ENCODE data around the gene IL17C.

The IL17C gene

DNA sequence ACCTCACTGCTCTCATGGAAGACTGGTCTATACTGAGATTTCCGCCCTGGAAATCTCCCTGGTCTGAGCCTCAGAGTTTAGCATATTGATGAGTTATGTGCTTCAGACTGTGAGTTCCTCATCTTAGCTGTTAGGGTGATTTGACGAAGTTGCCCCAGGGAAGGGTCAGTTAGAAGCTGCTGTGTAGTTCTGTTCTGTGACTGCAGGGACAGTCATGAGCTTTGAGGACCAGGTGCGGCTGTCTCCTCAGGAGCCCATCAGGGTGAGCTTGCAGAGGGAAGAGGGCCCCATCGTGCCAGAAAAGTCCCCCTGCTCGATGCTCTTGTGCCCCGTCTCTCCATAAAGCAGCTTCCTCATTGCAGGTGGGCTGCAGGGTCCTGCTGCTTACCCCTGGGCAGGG, 28.3 kb upstream of the IL17C start:
- no peak for DNase-seq (ENCODE audit: low read depth in 2 of 2)

DNA sequence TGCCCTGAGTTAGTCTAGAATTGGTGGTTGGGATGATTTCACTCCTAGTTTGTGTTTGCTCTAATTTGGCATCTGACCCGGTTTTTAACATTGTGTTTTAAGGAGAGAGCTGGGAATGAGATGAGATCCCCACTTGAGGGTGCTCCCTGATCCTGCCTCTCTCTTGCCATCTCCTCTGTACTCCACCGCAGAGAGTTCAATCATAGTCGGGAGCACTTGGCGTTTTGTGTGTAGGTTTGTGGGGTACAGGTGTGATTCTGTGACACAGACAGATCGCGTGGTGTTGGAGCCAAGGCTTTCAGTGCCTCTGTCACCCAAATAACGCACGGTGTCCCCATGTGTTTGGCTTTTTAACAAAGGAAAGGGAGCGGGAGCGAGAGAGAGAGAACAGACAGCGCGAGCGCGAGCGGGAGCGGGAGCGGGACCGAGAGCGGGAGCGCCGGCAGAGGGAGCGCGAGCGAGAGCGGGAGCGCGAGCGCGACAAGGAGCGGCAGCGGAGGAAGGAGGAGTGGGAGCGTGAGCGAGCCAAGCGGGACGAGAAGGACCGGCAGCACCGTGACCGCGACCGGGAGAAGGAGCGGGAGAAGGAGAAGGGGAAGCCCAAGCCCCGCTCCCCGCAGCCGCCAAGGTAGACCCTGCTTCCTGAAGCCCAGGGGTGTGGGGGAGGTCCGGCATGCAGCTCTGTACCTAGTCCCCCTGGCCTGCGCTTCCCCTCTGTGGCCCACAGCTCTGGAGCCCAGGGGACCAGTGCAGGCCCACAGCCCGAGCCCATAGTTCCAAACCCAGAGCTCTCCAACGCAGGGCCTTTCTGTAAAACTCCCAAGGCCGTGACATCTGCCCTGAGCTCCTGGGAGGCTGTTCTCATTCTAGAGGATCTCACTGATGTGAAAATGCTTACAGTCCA, 27.2 kb upstream of the IL17C start:
- no peak for DNase-seq (ENCODE audit: low read depth in 2 of 2)

DNA sequence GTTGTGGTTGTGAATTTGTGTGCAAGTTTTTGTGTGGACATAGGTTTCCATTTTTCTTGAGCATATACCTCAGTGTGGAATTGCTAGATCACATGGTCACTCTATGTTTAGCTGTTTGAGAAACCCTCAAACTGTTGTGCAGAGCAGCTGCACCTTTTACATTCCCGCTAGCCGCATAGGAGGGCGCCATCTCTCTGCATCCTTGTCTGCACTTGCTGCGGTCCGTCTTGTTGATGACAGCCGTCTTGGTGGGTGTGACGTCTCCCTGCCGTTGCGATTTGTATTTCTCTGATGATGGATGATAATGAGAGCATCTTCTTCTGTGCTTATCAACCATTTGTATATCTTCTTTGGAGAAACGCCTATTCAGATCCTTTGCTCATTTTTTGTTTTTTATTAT, 25.1 kb upstream of the IL17C start:
- DNase-seq (ENCODE audit: low read depth in 2 of 2) = no peak

DNA sequence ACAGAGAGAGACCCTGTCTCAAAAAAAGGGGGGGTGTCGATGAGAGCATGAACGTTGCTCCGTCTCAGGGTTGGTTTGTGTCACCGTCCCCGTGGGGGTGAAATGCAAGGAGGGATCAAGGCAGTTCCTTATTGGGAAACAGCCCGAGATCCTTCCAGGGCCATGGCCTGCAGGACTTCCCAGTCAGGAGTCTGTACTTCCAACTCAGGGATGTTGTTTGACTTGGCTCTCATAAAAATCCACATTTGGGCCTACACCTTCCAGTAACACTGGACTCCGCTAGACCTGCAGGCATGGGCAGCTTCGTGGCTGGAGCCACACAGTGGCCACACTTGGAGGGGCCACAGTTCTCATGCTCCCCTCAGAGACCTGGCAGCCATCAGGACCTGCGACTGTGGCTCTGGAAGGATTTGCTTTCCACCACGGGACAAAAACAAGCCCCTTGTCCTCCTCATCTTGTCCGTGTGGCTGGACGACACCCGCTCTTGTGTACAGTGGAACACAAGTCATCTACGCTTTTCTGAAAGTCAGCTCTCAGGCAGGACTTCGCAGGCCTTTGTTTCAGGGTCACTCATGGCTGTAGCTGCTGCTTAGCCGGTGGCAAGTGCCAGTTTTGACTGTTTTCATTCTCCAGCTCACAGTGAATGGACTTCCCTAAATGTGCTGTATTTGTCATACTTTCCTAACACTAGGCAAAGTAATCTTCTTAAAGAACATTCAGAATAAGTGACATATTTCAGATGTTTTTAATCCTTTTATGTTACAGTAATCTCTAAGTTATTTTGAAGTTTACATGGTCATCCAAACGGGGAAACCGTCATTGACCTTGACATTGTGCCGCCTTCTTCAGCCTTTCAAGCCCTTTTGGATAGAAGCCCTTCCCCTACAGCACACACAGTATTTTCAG, 24.2 kb upstream of the IL17C start:
- DNase-seq (ENCODE audit: low read depth in 2 of 2) = no peak

DNA sequence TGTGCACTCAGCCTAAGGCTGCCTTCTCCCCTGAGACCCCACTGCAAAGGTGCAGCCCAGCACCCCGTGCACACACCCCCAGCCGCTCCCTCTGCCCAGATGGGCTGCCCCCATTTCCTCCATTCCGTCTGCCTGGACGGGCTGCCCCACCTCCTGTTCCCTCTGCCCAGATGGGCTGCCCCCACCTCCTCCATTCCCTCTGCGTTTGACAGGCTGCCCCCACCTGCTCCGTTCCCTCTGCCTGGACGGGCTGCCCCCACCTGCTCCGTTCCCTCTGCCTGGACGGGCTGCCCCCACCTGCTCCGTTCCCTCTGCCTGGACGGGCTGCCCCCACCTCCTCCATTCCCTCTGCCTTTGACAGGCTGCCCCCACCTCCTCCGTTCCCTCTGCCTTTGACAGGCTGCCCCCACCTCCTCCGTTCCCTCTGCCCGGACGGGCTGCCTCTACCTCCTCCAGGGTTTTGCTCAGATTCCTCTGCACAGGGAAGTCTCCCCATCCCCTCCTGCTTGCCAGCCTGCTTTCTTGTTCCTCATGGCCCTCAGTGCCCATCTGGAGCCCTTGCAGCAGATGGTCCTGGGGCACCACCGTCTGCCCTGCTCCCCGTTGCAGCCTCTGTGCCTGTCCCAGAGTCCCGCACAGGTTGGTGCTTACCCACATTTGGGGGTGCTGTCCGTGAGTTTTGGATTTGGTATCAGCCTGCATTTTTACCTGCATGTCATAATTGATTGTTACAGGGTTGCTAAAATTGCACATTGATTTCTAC, 23.4 kb upstream of the IL17C start:
- DNase-seq (ENCODE audit: low read depth in 2 of 2) = no peak

DNA sequence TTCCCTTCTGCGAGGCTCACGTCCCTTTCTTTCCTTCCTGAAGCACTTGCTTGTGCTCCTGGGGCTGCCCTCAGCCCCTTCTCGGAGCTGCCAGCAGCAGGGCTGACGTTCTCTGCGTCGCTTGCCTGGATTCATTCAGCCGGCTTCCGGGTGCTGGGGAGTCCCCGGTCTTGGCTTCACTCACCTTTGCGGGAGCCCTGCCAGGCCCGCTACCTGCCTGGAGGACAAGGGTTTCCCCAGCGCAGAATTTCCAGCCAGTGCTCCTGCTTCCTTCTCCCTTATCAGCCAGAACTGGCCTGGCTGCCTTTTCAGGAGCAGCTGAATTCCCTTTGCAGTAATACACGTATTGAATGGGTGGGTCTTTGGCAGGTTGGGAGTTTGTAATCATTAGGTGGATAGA, 22.1 kb upstream of the IL17C start:
- no peak for DNase-seq (ENCODE audit: low read depth in 2 of 2)

DNA sequence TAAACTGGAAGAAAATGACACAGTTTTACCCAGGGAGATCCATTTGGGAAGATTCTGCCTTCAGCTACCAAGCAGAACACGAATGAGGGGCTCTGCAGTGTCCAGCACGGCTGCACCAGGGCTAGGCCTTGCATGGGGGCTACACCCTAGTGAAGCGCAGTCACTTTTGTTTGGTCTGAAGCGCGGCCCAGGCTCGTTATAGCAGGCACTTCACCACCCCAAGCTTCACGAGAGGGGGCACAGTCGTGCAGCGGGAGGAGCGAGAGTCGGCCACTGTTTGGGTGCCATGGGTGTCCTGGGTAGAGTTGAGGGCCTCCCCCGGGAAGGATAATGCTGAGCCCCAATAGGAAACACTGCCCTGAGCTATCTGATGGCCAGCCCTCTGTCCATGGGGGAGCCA, 21.6 kb upstream of the IL17C start:
- no peak for DNase-seq (ENCODE audit: low read depth in 2 of 2)

DNA sequence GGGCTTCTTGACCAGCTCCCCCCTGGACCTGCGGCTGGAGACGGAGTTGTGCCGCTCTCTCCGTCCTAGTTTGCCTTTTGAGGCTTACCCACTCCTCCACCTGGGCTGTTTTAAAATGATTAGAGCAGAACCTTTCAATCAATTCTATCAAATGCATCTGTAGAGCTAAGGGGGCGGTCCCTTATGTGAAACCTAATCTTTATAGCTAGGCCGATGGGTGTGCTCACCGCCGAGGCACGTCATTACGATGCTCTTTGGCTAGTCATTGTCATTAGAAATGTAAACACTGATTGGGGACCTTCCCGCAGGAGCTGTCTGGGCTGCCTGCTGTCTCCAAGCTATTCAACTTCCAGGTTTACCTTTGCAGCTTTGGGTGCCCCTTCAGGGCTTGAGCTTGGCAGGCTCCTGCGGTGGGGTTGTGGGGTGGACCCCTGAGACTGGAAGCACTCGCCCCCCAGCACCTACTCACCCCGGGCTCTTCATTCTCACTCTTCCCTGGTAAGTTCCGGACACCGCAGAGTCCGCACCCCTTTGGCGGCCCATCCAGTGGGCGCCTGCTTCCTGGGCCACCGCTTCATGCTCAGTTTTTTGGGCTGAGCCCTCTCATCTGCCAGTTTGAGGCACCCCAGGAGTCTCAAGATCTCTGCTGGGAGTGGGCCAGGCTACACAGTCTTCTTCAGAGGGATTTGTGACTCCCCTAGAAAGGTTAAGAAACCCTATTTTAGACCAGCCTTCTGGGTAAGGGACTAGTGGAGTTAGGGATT, 20.9 kb upstream of the IL17C start:
- DNase-seq (ENCODE audit: low read depth in 2 of 2) = no peak

DNA sequence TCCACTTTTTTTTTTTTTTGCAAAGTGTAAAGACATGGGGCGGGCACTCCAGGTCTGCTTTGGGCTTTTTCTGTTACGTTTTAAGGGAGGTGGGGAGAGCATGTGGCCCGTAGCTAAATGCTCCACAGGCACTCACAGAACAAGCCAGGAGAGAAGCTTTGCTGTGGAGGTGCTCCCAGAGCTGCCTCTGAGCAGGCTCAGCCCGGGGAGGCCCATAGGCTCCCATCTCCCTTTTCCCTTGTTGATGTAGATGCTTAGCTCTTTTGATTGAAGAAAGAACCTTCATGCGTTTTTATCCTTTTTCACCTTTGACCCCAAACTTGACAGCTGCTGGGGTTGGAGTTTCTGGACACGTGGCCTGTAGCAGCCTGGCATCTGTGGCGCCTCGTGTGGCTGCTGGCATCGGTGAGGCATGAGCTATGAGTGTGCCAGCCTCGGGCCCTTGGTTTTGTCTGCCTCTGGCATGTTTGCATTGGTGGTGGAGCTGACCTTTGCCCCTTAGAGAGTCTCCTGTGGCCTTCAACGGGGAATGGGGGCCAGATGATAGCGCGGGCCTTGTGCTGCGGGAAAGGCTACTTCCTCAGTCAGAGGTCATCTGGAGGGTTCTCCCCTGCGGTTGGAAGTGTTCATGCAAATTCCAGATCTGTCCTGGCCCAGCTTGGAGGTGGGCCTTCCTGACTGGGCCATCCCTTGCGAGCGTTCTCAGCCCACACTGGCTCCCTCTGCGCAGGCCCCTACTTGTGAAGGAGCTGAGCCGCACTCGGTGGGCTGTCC, 20.0 kb upstream of the IL17C start:
- no peak for DNase-seq (ENCODE audit: low read depth in 2 of 2)

DNA sequence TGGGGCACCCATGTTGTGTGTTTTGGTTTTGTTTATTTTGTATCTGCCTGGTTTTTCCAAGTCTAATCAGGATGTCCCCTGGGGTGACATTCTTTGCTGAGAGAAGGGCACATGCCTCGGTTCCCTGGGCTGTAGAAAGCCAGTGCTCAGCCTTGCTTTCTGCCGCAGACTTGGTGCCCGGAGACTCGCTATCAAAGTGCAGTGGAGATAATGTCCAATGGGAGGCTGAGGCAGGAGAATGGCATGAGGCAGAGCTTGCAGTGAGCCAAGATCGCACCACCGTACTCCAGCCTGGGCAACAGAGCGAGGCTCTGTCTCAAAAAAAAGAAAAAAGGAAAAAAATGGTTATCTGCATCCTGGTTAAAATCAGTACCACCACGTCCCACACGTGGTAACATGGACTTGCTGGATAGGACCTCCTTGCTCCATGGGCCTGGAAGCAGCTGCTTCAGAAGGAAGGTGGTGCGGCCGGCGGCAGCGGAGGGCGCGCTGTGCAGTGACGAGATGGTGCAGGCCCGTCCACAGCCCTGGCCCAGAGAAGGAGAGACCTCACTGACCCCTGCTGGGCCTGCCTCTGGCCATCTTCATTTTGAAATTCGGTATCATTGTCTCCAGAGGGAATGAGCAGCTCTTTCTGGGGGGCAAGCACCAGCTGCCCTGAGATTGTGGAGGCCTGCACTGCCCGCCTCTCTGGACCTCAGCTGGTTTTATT, 19.3 kb upstream of the IL17C start:
- DNase-seq (ENCODE audit: low read depth in 2 of 2) = no peak

DNA sequence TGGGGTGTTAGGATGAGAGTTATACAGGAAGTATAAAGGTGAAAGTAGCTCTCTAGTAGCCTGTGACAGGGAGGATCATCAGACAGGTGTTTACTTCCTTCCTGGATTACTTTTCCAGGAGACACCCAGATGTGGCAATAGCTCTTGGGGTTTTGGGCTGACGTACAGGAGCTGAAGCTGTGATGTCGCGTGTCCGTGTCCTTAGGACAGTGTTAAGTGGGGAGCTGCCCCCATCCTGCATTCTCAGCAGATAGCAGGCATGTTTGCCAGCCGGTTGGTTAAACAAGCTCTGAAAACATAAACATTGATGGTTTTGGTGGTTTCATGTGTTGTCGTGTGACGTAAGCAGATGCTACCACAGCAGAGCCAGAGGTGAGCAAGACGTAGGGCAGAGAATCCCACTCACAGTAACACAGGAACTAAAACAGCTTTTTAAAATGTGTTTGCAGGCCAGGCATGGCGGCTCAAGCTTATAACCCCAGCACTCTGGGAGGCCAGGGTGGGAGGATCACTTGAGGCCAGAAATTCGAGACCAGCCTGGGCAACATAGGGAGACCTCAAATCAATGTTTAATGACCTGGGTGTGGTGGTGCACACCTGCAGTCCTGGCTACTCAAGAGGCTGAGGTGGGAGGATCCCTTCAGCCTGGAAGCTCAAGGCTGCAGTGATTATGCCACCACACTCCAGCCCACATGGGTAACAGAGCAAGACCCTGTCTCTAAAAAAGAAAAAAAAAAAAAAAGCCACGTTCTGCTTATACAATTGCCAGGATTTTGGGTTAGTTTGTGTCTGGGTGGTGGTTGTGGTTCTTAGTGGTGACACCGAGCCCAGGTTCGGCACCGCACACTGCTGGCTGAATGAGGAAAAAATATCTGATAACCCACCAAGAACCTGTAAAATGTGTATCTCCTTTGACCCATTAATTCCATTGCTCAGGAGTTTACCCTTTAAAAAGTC, 18.2 kb upstream of the IL17C start:
- no peak for DNase-seq (ENCODE audit: low read depth in 2 of 2)

DNA sequence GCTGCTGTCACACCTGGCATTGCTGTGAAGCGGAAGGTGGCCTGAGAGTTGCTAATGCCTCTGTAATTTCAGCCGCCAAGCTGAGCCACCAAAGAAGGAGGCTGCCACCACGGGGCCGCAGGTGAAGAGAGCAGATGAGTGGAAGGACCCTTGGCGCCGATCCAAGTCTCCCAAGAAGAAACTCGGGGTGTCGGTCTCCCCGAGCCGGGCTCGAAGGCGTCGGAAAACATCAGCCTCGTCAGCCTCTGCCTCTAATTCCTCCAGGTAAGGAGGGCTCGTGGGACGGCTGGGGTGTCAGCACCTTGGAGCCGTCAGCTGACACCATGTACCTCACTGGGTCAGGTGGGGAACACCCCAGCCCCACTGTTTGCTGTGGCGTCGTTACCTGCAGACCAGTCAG, 16.2 kb upstream of the IL17C start:
- DNase-seq (ENCODE audit: low read depth in 2 of 2) = no peak

DNA sequence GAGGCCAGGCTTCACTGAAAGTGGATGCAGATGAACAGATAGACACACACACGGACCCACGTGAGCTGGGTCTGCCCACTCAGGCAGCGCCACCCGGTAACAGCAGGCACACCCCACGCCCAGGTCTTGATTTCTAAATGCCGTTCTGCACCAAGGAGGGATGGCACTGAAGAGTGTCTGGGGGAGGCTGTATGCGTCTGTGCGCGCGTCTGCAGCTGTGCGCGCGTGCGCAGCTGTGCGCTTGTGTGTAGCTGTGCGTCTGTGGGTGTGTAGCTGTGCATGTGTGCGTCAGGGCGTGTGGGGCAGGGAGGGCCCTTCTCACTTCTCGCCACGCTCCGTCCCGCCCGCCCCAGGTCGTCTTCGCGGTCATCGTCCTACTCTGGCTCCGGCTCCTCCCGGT, 15.5 kb upstream of the IL17C start:
- no peak for DNase-seq (ENCODE audit: low read depth in 2 of 2)

DNA sequence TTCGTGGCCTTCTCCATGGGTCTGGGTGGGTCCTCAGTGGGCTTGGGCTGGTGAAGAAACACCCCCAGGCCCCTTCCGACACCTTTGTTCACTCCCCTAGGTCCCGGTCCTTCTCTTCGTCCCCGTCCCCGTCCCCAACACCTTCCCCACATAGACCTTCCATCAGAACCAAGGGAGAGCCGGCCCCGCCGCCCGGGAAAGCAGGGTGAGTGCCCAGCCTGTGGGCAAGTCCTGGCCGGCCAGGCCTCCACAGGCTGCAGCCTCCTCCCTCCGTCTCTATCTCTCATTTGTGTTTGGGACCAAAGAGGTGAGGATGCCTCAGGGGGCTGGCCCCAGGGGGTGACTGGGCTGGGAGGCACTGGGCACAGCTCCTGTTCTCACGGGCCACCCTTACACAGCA, 14.5 kb upstream of the IL17C start:
- no peak for DNase-seq (ENCODE audit: low read depth in 2 of 2)

DNA sequence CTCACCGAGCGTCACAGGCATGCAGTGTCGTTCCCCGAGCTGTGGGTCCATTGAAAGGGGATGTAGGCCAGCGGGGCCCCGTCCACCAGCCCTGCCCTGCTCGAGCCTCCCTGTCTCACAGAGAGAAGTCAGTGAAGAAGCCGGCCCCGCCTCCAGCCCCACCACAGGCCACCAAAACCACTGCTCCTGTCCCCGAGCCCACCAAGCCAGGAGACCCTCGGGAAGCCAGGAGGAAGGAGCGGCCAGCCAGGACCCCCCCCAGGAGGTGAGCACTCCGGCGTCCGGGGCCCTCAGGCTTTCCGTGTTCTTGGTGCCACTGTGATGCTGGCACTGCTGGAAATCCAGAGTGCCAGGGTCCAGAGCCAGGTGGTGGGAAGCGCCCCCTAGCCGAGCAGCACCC, 13.9 kb upstream of the IL17C start:
- DNase-seq (ENCODE audit: low read depth in 2 of 2) = no peak

DNA sequence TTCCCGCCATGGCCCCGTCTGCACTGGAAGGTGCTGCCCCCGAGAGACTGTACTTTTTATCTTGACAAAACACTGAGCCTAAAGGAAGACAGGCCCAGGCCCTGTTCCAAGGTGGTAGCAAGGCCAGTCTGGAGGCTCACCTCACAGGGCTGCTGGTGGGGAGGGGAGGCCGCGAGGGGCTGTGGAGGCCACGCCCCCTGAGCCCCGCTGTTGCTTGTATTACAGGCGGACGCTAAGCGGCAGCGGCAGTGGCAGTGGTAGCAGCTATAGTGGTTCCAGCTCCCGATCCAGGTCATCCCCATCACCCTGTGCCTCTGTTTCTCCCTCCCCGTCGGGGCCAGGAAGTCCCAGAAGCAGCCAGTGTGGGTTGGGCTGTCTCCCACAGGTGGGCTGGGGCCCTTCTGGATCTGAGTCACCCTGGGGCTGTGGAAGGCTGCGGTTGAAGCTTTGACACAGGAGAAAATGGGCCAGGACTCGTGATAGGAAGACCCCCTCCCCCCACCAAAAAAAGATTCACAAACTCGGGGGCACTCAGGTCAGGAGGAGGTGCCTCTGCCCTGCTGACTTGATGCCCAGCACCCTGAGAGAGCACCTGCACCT, 13.3 kb upstream of the IL17C start:
- no peak for DNase-seq (ENCODE audit: low read depth in 2 of 2)

DNA sequence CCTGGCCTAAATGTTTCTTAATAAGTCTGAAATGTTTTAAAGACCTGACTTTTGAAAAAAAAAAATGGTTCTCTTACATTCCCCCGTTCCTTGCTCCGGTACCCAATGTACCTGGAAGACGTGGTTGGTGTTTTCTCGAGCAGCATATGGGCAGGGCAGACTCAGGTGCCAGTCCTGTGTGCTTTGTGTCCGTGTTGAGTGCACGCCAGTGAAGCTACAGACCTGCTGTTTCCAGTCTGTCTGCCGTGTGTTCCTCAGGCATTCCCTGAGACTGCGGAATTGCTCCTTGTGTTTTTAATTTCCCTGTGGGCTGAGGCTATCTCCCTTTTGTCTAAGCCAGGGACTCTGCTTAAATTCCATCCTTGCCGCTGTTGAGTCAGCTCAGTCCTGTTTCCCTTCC, 11.7 kb upstream of the IL17C start:
- no peak for DNase-seq (ENCODE audit: low read depth in 2 of 2)

Measured in stimulated activated CD4-positive, alpha-beta T cell treated with anti-CD3 and anti-CD28 coated beads, Interleukin-1b, Interleukin-23, amount 100 ng/mL, for 1 hour (primary cell).